ENCODE data around the gene GNAL. TPM values are rescaled to one million over a fixed set of nuclear protein-coding genes. Genes with fewer than 3 reads are reported as not detected.
A peak's percentile ranks its signal among the peaks of the same experiment; 100 is the strongest.
"Not testable (repeated sequence)": the region's sequence is repeated elsewhere in the genome, so short reads cannot be mapped to it uniquely, and the experiment has no call there.

Gene GNAL
- total and polyA plus RNA-seq, 3 donors from 2014 or later: 11.6 to 12.8 (median 12.1) TPM

DNA sequence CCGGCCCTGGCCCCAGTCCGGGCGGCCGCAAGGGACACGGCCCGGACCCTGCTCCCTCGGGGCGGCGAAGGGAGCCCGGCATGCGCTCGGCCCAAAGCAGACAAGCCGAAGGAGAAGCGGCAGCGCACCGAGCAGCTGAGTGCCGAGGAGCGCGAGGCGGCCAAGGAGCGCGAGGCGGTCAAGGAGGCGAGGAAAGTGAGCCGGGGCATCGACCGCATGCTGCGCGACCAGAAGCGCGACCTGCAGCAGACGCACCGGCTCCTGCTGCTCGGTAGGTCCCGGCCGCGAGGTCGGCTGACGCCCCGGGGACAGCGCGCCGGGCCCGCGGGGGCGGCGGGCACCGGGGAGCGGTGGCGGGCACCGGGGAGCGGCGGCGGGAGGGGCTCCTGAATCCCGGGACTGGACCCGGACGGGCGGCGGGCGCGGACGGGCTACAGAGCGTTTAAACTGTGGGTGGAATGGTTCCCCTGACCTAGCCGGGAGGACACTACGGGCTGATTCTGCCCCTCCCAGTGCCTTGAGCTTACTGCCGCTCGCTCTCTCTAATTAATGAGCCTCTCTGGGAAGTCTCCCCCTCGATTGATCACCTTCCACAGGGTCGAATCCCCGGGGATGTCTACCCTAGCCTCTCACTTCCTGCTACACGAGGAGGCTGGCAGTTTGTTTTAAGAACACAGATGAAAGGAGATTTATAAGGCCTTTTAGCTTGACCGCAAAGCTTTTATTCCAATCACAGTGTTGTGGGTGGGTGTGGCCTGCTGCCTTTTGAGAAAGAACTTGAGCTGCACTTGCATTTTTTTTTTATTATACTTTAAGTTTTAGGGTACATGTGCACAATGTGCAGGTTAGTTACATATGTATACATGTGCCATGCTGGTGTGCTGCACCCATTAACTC lies 853 bp downstream of the GNAL start:
- H3K4me1 ChIP-seq: peaks cover 5% of the 10 kb centered on the region
- no peaks in the 10 kb centered on the region for H3K9me3 ChIP-seq
- TF ChIP-seq POLR2A (IDR thresholded peaks at IDR 0.05): no peak
- TF ChIP-seq, protein P1, sequence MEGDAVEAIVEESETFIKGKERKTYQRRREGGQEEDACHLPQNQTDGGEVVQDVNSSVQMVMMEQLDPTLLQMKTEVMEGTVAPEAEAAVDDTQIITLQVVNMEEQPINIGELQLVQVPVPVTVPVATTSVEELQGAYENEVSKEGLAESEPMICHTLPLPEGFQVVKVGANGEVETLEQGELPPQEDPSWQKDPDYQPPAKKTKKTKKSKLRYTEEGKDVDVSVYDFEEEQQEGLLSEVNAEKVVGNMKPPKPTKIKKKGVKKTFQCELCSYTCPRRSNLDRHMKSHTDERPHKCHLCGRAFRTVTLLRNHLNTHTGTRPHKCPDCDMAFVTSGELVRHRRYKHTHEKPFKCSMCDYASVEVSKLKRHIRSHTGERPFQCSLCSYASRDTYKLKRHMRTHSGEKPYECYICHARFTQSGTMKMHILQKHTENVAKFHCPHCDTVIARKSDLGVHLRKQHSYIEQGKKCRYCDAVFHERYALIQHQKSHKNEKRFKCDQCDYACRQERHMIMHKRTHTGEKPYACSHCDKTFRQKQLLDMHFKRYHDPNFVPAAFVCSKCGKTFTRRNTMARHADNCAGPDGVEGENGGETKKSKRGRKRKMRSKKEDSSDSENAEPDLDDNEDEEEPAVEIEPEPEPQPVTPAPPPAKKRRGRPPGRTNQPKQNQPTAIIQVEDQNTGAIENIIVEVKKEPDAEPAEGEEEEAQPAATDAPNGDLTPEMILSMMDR (IDR thresholded peaks at IDR 0.05): no peak
- H3K27ac ChIP-seq: peak overlapping the region; percentile 26 to 50
- WGBS, 2 donors: 1 to 2% methylated on average over 8 to 12 of the region's 72 CpGs
- peak; percentile 38 for DNase-seq
- no peaks in the 10 kb centered on the region for H3K36me3 ChIP-seq (ENCODE audit: low read depth, missing control alignments)
- no peaks in the 10 kb centered on the region for H3K27me3 ChIP-seq
- intact Hi-C loops (cut with DNase I; ENCODE audit: low total_unique reads): no loop called here
- H3K4me3 ChIP-seq: peak overlapping the region; percentile 61 to 65

DNA sequence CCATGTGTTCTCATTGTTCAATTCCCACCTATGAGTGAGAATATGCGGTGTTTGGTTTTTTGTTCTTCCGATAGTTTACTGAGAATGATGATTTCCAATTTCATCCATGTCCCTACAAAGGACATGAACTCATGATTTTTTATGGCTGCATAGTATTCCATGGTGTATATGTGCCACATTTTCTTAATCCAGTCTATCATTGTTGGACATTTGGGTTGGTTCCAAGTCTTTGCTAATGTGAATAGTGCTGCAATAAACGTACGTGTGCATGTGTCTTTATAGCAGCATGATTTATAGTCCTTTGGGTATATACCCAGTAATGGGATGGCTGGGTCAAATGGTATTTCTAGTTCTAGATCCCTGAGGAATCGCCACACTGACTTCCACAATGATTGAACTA lies 1.6 kb downstream of the GNAL start:
- H3K4me1 ChIP-seq; H3K9me3 ChIP-seq; H3K27ac ChIP-seq; H3K4me3 ChIP-seq; H3K36me3 ChIP-seq (ENCODE audit: low read depth, missing control alignments); DNase-seq; intact Hi-C loops (cut with DNase I; ENCODE audit: low total_unique reads); H3K27me3 ChIP-seq: not testable (repeated sequence)
- WGBS, 2 donors: 71% methylated on average over 4 of the region's 5 CpGs; no CpG with 5 or more reads in 1 of the 2 donors

DNA sequence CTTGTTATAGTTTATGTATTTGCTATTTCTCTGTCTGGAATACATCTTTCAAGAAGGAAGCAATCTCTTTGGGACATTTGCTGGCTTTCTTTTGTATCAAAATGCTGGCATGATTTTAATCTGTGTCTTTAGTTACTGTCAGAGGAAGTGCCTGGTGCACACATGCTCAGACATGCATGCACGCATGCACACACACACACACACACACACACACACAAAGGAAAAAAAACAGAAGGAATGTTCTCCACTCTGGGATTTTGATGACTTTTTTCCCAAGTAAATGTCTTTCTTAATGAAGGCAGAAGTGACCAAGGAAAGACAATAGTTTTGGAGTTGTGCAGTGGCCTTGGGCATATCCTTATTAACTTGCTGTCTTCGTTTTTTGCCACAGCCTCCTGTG lies 6.7 kb downstream of the GNAL start:
- intact Hi-C loops (cut with DNase I; ENCODE audit: low total_unique reads): no loop called here
- H3K9me3 ChIP-seq: no peaks in the 10 kb centered on the region
- no peaks in the 10 kb centered on the region for H3K4me1 ChIP-seq
- 76 to 86% methylated on average over 2 of the region's 2 CpGs for WGBS, 2 donors
- no peaks in the 10 kb centered on the region for H3K27me3 ChIP-seq
- H3K36me3 ChIP-seq (ENCODE audit: low read depth, missing control alignments): no peaks in the 10 kb centered on the region
- no peak overlapping the region for H3K27ac ChIP-seq
- no peak for TF ChIP-seq POLR2A (IDR thresholded peaks at IDR 0.05)
- TF ChIP-seq, protein P1 (IDR thresholded peaks at IDR 0.05): no peak
- no peak overlapping the region for H3K4me3 ChIP-seq
- DNase-seq: no peak

DNA sequence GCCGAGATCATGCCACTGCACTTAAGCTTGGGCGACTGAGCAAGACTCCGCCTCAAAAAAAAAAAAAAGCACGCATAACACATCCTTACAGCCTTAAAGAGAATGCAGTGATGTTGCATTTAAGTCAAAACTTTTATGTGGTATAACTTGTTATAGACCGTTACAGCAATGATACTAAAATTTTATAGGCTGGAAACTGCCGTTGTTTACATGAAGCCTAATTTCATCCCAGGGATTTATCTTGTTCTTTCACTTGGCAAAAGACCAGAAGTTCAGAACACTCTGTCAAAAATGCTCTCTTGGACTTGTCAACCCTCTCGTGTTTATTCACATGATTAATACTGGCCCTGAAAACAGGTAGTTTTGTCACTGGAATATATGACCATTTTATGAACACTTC lies 7.4 kb downstream of the GNAL start:
- 71 to 75% methylated on average over 7 of the region's 7 CpGs for WGBS, 2 donors
- Histone ChIP-seq H3K36me3 (ENCODE audit: low read depth, missing control alignments) (no peaks in the 10 kb centered on the region), H3K9me3 (no peaks in the 10 kb centered on the region), H3K4me3 (no peak overlapping the region), H3K27ac (no peak overlapping the region), H3K4me1 (no peaks in the 10 kb centered on the region), H3K27me3 (no peaks in the 10 kb centered on the region)
- no peak for DNase-seq
- no peak for TF ChIP-seq POLR2A (IDR thresholded peaks at IDR 0.05)
- TF ChIP-seq, protein P1 (IDR thresholded peaks at IDR 0.05): no peak
- intact Hi-C loops (cut with DNase I; ENCODE audit: low total_unique reads): no loop called here

DNA sequence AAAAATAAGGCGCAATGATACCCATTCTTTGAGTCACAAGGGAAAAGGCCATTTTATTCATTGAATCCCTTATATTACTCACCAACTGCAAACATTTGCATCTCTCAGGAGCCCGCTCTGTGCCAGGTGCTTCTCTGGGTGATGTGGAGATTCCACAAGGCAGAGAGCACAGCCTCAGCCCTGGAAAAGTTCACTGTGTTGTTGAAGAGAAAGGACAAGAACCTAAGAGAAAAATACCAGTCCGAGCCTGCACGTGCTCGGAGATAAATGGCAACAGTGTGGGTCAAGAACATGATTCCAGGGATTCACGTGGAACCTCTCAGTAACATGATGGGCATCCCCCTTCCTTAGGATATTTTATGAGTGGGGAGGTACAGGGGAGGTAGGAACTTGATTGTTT lies 11.8 kb downstream of the GNAL start:
- Histone ChIP-seq H3K27ac (no peak overlapping the region), H3K4me3 (no peak overlapping the region), H3K36me3 (ENCODE audit: low read depth, missing control alignments) (no peaks in the 10 kb centered on the region), H3K9me3 (no peaks in the 10 kb centered on the region), H3K4me1 (no peaks in the 10 kb centered on the region), H3K27me3 (no peaks in the 10 kb centered on the region)
- DNase-seq: no peak
- 81 to 89% methylated on average over 6 of the region's 6 CpGs for WGBS, 2 donors
- intact Hi-C loops (cut with DNase I; ENCODE audit: low total_unique reads): no loop called here
- TF ChIP-seq, protein P1 (IDR thresholded peaks at IDR 0.05): no peak
- TF ChIP-seq POLR2A (IDR thresholded peaks at IDR 0.05): no peak

All from testis (tissue), 3 donors.